Measurements from ENCODE around the gene TREML2.

DNA sequence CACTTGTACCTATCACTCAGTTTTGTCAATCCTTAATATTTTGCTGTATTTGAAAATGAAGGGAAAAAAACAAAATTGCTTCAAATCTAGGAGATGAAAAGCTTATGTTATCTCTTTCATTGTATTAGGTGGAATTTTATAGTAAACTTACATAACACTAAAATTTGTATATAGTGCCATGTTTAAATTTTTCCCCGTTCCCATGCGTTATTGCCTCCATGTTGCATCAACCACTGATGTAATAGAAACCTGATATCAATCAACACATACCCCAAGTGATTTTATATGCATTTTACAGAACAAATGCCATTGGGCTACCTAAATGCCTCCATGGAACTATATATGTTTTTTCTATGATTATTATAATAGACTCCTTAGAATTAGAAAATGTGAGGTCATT, 23.3 kb downstream of the TREML2 start:
- TF ChIP-seq CTCF (IDR thresholded peaks at IDR 0.05) (no peak), POLR2A (IDR thresholded peaks at IDR 0.05; ENCODE audit: low read depth) (no peak)
